H1 (cell line): ENCODE measurements around the gene MDK. TPM values are rescaled to one million over a fixed set of nuclear protein-coding genes. Genes with fewer than 3 reads are reported as not detected.

Source experiments
- CTCF ChIA-PET: fragments of 300-600 bp; sonication (Branson Sonifier 250); formaldehyde crosslinking; loops from one replicate; lab custom pipeline; 2021; ENCODE audit not compliant: partially characterized antibody; lab: Charles Lee
- POLR2A ChIA-PET: fragments of 300-600 bp; sonication (Branson Sonifier 250); formaldehyde crosslinking; loops from one replicate; lab custom pipeline; 2021; ENCODE audit warnings: inconsistent platforms; ENCODE audit not compliant: partially characterized antibody; lab: Charles Lee
- DNase-seq, 2 experiments: peaks; one replicate each; pipeline versions ENCODE4 v3.0.0 to v3.0.0-alpha.2; 2010 to 2022; ENCODE audit warnings: low spot score in 2 of 2, low read depth in 1 of 2, mixed read lengths in 1 of 2
- FAIRE-seq: peaks from 2 replicates; lab custom pipeline; 2011; peaks lifted over from hg19 to GRCh38; lab: Jason Lieb, UNC
- H2AFZ ChIP-seq: 2 replicates; pipeline ENCODE4 v1.8.1; 2012; ENCODE audit warnings: low read length, inconsistent platforms
- H2AK5ac ChIP-seq: 2 replicates; pipeline ENCODE4 v1.6.1; 2013; ENCODE audit warnings: low read depth, low read length
- H2BK120ac ChIP-seq: replicated peaks from 2 replicates; pipeline ENCODE3; 2013; ENCODE audit warnings: low read depth, low read length, inconsistent platforms
- H2BK12ac ChIP-seq: 2 replicates; pipeline ENCODE4 v1.6.1; 2013; ENCODE audit warnings: low read depth, low read length
- H2BK15ac ChIP-seq: 2 replicates; pipeline ENCODE4 v1.6.1; 2013; ENCODE audit warnings: low read length
- H2BK20ac ChIP-seq: 2 replicates; pipeline ENCODE4 v1.6.1; 2013; ENCODE audit warnings: low read length
- H2BK5ac ChIP-seq: 2 replicates; pipeline ENCODE4 v1.6.1; 2013; ENCODE audit warnings: low read depth, low read length
- H3K14ac ChIP-seq: 2 replicates; pipeline ENCODE4 v1.6.1; 2013; ENCODE audit warnings: inconsistent platforms; ENCODE audit not compliant: insufficient read length
- H3K18ac ChIP-seq: 2 replicates; pipeline ENCODE4 v1.6.1; 2013; ENCODE audit warnings: low read length; ENCODE audit errors: extremely low read depth
- H3K23ac ChIP-seq: 2 replicates; pipeline ENCODE4 v1.6.1; 2013; ENCODE audit warnings: inconsistent platforms; ENCODE audit not compliant: insufficient read length
- H3K23me2 ChIP-seq: 2 replicates; pipeline ENCODE4 v1.6.1; 2013; ENCODE audit warnings: low read depth, low read length
- H3K27ac ChIP-seq: 2 replicates; pipeline ENCODE4 v1.6.1; 2011; ENCODE audit warnings: low read depth, low read length, inconsistent platforms
- H3K27me3 ChIP-seq, 4 experiments: replicated peaks in 1 of 4; 1 replicate in 1 of 4; 2 replicates in 3 of 4; pipeline versions ENCODE4 v1.6.1 to v1.8.1; 2011 to 2013; ENCODE audit warnings: low read length in 3 of 4, mild to moderate bottlenecking in 3 of 4, inconsistent platforms in 2 of 4, mixed read lengths in 2 of 4, moderate library complexity in 1 of 4; ENCODE audit not compliant: control insufficient read depth in 3 of 4, insufficient read depth in 3 of 4; ENCODE audit errors: extremely low read depth in 1 of 4
- H3K36me3 ChIP-seq, 4 experiments: 2 replicates each; pipeline versions ENCODE4 v1.6.1 to v1.8.1; 2011 to 2013; ENCODE audit warnings: mild to moderate bottlenecking in 4 of 4, low read length in 3 of 4, moderate library complexity in 2 of 4, control low read depth in 1 of 4, inconsistent platforms in 1 of 4; ENCODE audit not compliant: insufficient read depth in 4 of 4, control insufficient read depth in 2 of 4
- H3K4ac ChIP-seq: replicated peaks from 2 replicates; pipeline ENCODE3; 2013; ENCODE audit warnings: low read length, low read depth, mixed read lengths, inconsistent platforms; ENCODE audit not compliant: insufficient read length
- H3K4me1 ChIP-seq, 4 experiments: replicated peaks in 1 of 4; 1 replicate in 1 of 4; 2 replicates in 3 of 4; pipeline versions ENCODE4 v1.6.1 to v1.8.1; 2011 to 2013; ENCODE audit warnings: low read length in 3 of 4, inconsistent platforms in 2 of 4, mixed read lengths in 1 of 4; ENCODE audit not compliant: insufficient read depth in 4 of 4, control insufficient read depth in 3 of 4
- H3K4me2 ChIP-seq, 2 experiments: 2 replicates each; pipeline versions ENCODE4 v1.6.1 to v1.8.1; 2011 to 2013; ENCODE audit warnings: low read depth in 2 of 2, low read length in 2 of 2, control low read depth in 1 of 2, inconsistent platforms in 1 of 2, mild to moderate bottlenecking in 1 of 2; ENCODE audit not compliant: insufficient read depth in 1 of 2
- H3K4me3 ChIP-seq, 4 experiments: fragments of 200-600, 300-600 bp in 1 of 4; sonication (generic), shearing (Covaris generic), sonication (Bioruptor Twin) in 1 of 4; 2 replicates each; pipeline versions ENCODE4 v1.5.1 to v1.8.1; 2011 to 2016; ENCODE audit warnings: low read length in 4 of 4, low read depth in 3 of 4, control low read depth in 2 of 4, inconsistent platforms in 2 of 4, mild to moderate bottlenecking in 2 of 4, mixed read lengths in 1 of 4, moderate library complexity in 1 of 4; ENCODE audit not compliant: insufficient read depth in 2 of 4; ENCODE audit errors: extremely low read depth in 1 of 4
- H3K56ac ChIP-seq: replicated peaks from 2 replicates; pipeline ENCODE3; 2013; ENCODE audit warnings: low read depth, mild to moderate bottlenecking, mixed read lengths, low read length, inconsistent platforms; ENCODE audit not compliant: insufficient read length
- H3K79me1 ChIP-seq: 2 replicates; pipeline ENCODE4 v1.6.1; 2013; ENCODE audit warnings: low read depth, low read length, control low read depth
- H3K79me2 ChIP-seq, 2 experiments: 2 replicates each; pipeline versions ENCODE4 v1.6.1 to v1.8.1; 2012 to 2013; ENCODE audit warnings: low read length in 2 of 2, mild to moderate bottlenecking in 2 of 2, inconsistent platforms in 1 of 2; ENCODE audit not compliant: insufficient read depth in 2 of 2, control insufficient read depth in 1 of 2
- H3K9ac ChIP-seq, 4 experiments: replicated peaks in 1 of 4; 1 replicate in 1 of 4; 2 replicates in 3 of 4; pipeline versions ENCODE4 v1.6.1 to v1.8.1; 2011 to 2013; ENCODE audit warnings: low read depth in 3 of 4, low read length in 3 of 4, control low read depth in 2 of 4, mild to moderate bottlenecking in 2 of 4, moderate library complexity in 2 of 4, inconsistent platforms in 1 of 4; ENCODE audit errors: extremely low read depth in 1 of 4
- H3K9me3 ChIP-seq, 2 experiments: 2 replicates each; pipeline versions ENCODE4 v1.6.1 to v1.8.1; 2012 to 2013; ENCODE audit warnings: mild to moderate bottlenecking in 2 of 2, moderate library complexity in 2 of 2, control low read depth in 1 of 2, inconsistent platforms in 1 of 2, low read depth in 1 of 2, low read length in 1 of 2, mixed read lengths in 1 of 2; ENCODE audit not compliant: insufficient read depth in 2 of 2
- H4K20me1 ChIP-seq, 2 experiments: replicated peaks in 1 of 2; 2 replicates each; pipeline versions ENCODE3 to v1.8.1; 2011 to 2013; ENCODE audit warnings: inconsistent platforms in 2 of 2, low read length in 2 of 2, mild to moderate bottlenecking in 1 of 2; ENCODE audit not compliant: insufficient read depth in 2 of 2, control insufficient read depth in 1 of 2
- H4K5ac ChIP-seq: 2 replicates; pipeline ENCODE4 v1.6.1; 2013; ENCODE audit warnings: low read length, low read depth, mixed read lengths, inconsistent platforms; ENCODE audit not compliant: insufficient read length
- H4K8ac ChIP-seq: 2 replicates; pipeline ENCODE4 v1.8.0; 2013; ENCODE audit warnings: mild to moderate bottlenecking, moderate library complexity, low read length, inconsistent platforms; ENCODE audit not compliant: insufficient read depth; ENCODE audit errors: extremely low read depth
- H4K91ac ChIP-seq: replicated peaks from 2 replicates; pipeline ENCODE3; 2013; ENCODE audit warnings: low read length, mixed read lengths, inconsistent platforms; ENCODE audit not compliant: insufficient read length
- CBX8 ChIP-seq: fragments of 300-800, 300-1000 bp; sonication (generic); IDR thresholded peaks from 2 replicates; pipeline ENCODE4 v1.7.1; 2016; ENCODE audit warnings: low read depth, low read length, borderline replicate concordance
- CHD2 ChIP-seq: IDR thresholded peaks from 2 replicates; pipeline ENCODE4 v1.6.1; 2012; ENCODE audit warnings: low read length, improper control_type of control experiment
- EZH2 ChIP-seq: fragments of 200-600 bp; sonication (generic); IDR thresholded peaks from 2 replicates; pipeline ENCODE4 v1.7.1; 2012; ENCODE audit warnings: low read depth, mild to moderate bottlenecking, moderate library complexity, low read length, inconsistent platforms; ENCODE audit not compliant: severe bottlenecking
- GTF2F1 ChIP-seq: IDR thresholded peaks from 2 replicates; pipeline ENCODE4 v1.6.1; 2012; ENCODE audit warnings: low read depth, low read length, improper control_type of control experiment, borderline replicate concordance
- KDM5A ChIP-seq: fragments of 200-600 bp; IDR thresholded peaks from 2 replicates; pipeline ENCODE4 v1.7.1; 2012; ENCODE audit warnings: mild to moderate bottlenecking, low read length, inconsistent platforms, mixed read lengths
- NRF1 ChIP-seq: IDR thresholded peaks from 2 replicates; pipeline ENCODE4 v1.6.1; 2011; ENCODE audit warnings: mild to moderate bottlenecking, low read depth, low read length, improper control_type of control experiment
- POU5F1 ChIP-seq: IDR thresholded peaks from 2 replicates; pipeline ENCODE4 v1.6.1; 2011; ENCODE audit warnings: low read depth, mild to moderate bottlenecking, low read length, moderate library complexity
- TAF1 ChIP-seq: IDR thresholded peaks from 2 replicates; pipeline ENCODE4 v1.6.1; 2011; ENCODE audit warnings: mild to moderate bottlenecking, low read depth, low read length
- TCF12 ChIP-seq: IDR thresholded peaks from 2 replicates; pipeline ENCODE4 v1.6.1; 2011; ENCODE audit warnings: low read depth, mild to moderate bottlenecking, low read length
- YY1 ChIP-seq: IDR thresholded peaks from 2 replicates; pipeline ENCODE4 v1.6.1; 2011; ENCODE audit warnings: low read depth, mild to moderate bottlenecking, low read length
- WGBS, 2 experiments: shearing (Covaris generic) in 1 of 2; methylation state at CpG; one replicate each; pipeline versions ENCODE4 v1.1.6 to v1.1.7; 2013 to 2015; ENCODE audit warnings: low lambda C conversion rate in 2 of 2, mixed read lengths in 2 of 2, inconsistent platforms in 1 of 2, low coverage in 1 of 2, missing lambda C conversion rate in 1 of 2; ENCODE audit not compliant: insufficient replicate concordance in 2 of 2, insufficient coverage in 1 of 2, insufficient read length in 1 of 2; ENCODE audit errors: extremely low coverage in 1 of 2, missing lambda C conversion rate in 1 of 2; 5-methylcytosine and 5-hydroxymethylcytosine counted together
- polyA plus RNA-seq, 7 experiments: library from polyadenylated mRNA; depleted of rRNA in 3 of 7; stranded (reverse) in 5 of 7; unstranded in 2 of 7; fragments of >200 nt in 5 of 7; fragments of 200-250 nt in 2 of 7; gene quantifications; 1 replicate in 5 of 7; 2 replicates in 1 of 7; 4 replicates in 1 of 7; pipeline versions ENCODE4 v1.2.1 to v1.2.3, GENCODE V29; 2011 to 2013; ENCODE audit warnings: missing spikeins in 2 of 7, mixed read lengths in 2 of 7
- total RNA-seq: library from RNA; stranded (reverse); fragmentation: NEBNext Ultra II Directional; extraction: Animal tissue kit (Norgen Biotek cat#: 25700); gene quantifications from 2 replicates; pipeline ENCODE4 v1.2.1, GENCODE V29; 2021
- TF ChIP-seq, protein P1 (sequence below): IDR thresholded peaks from 2 replicates; pipeline ENCODE4 v1.6.1; 2011; ENCODE audit warnings: low read depth, mild to moderate bottlenecking, low read length; ENCODE audit not compliant: insufficient read depth

The MDK gene
- total and polyA plus RNA-seq, 2 of the 8 experiments (the other 6 are each of a cell fraction or from before 2014, with no cell fraction given), result 309 to 606 TPM

DNA sequence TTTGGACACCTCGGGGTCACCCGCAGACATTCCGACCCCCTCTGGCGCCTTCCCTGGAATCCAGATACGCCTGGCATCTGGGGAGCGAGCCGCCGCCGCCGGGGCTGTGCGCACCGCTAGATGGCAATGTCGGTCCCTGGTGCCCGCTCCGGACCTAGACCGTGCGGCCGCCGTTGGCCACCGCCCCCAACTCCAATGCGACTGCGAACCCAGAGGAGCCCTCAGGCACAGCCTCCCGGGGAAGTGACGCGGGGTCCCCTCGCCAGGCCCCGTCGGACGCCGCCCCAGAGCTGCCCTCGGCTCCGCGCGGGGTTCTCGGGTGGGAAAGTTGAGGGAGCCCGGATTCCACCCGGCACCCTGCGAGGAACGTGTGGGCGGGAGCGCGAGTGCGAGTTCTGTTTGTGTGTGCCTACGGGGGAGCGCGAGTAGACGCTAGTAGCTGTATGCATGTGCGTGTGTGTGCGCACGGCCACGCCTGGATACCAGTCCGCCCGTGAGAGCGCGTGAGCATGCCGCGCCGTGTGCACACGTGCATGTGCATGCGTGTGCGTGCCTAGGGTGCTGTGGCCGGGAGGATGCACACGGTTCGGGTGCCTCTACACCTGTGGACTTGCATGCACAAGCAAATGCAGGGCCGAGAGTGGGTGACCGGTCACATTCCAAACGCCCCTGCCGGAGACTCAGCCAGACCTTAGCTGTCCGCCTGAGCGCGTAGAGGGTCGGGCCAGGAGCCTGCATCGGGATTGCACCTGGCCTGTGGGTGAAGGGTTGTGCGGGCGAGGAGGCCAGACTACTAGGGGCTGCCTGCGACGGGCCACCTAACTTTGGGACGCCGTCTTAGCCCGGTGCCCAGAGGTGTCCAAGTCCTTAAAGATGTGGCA, 8.2 kb downstream of the MDK start:
- H2BK12ac ChIP-seq, result peak overlapping the region; percentile 89; the same call in 1 of the 2 replicates
- ChIA-PET CTCF (interaction anchor here (0.6 to 7.7 kb wide), 43 partner anchors 9 to 1308 kb away, joined by 3 to 124 read pairs (median 4); partner anchors contain the start of gene MDK), POLR2A (interaction anchor here (0.6 to 4.9 kb wide), 5 partner anchors 9 to 204 kb away, joined by 3 to 35 read pairs (median 5); partner anchors contain the start of genes AMBRA1 and MDK)
- 0 out of 2 replicates have a peak overlapping the region, but pooled peaks have one; percentile 48 for H2BK15ac ChIP-seq
- H3K4me3 ChIP-seq, result peak overlapping the region; percentile 17 to 62 (median 50); a peak in 7 of 8 replicates
- H3K23me2 ChIP-seq, result peaks cover 30% of the 10 kb centered on the region
- H3K4ac ChIP-seq, result no peak overlapping the region
- no peak overlapping the region for H3K14ac ChIP-seq
- no peak overlapping the region for H3K9ac ChIP-seq
- no peak overlapping the region for H2AK5ac ChIP-seq
- no peak overlapping the region; the same call in 1 of the 2 replicates for H2AFZ ChIP-seq
- no peak overlapping the region for H3K23ac ChIP-seq
- H3K79me2 ChIP-seq, result no peaks in the 10 kb centered on the region
- peak overlapping the region; percentile 57 for H4K8ac ChIP-seq
- WGBS, 2 experiments, result 6% methylated on average over 68 of the region's 80 CpGs; no CpG with 5 or more reads in 1 of the 2 experiments
- peaks cover 3 to 18% (median 16%) of the 10 kb centered on the region in 4 experiments for H3K4me1 ChIP-seq
- H4K20me1 ChIP-seq, result peaks cover 1 to 15% of the 10 kb centered on the region in 2 experiments
- peak overlapping the region; percentile 35; the same call in 1 of the 2 replicates for H2BK5ac ChIP-seq
- DNase-seq (peak in 1 of 2 experiments; percentile 95), FAIRE-seq (no peak)
- H3K9me3 ChIP-seq, result no peaks in the 10 kb centered on the region; a peak in 1 of 4 replicates
- H3K56ac ChIP-seq, result no peak overlapping the region
- peak overlapping the region; percentile 69 to 95 for H3K4me2 ChIP-seq
- H3K36me3 ChIP-seq, result no peaks in the 10 kb centered on the region
- H3K27me3 ChIP-seq, result peaks cover 19 to 49% (median 40%) of the 10 kb centered on the region in 4 experiments
- no peak overlapping the region for H2BK20ac ChIP-seq
- H3K27ac ChIP-seq, result no peak overlapping the region
- no peaks in the 10 kb centered on the region for H3K79me1 ChIP-seq
- no peak overlapping the region for H4K91ac ChIP-seq
- H4K5ac ChIP-seq, result no peak overlapping the region
- no peak overlapping the region; the same call in 1 of the 2 replicates for H3K18ac ChIP-seq
- no peak overlapping the region for H2BK120ac ChIP-seq
- TF ChIP-seq TCF12 (no peak), YY1 (peak; percentile 67; the same call in 1 of the 2 replicates), CHD2 (no peak), TAF1 (no peak), NRF1 (no peak), EZH2 (no peak), CBX8 (no peak), POU5F1 (no peak), GTF2F1 (no peak), KDM5A (no peak)
- TF ChIP-seq, protein P1, sequence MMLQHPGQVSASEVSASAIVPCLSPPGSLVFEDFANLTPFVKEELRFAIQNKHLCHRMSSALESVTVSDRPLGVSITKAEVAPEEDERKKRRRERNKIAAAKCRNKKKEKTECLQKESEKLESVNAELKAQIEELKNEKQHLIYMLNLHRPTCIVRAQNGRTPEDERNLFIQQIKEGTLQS, result no peak
